Skeletal muscle satellite cell (primary cell): ENCODE measurements around the gene LGALS1. TPM values are rescaled to one million over a fixed set of nuclear protein-coding genes. Genes with fewer than 3 reads are reported as not detected.
"Not testable (repeated sequence)": the region's sequence is repeated elsewhere in the genome, so short reads cannot be mapped to it uniquely, and the experiment has no call there.

Experiments
- H3K27me3 ChIP-seq: 2 replicates; pipeline ENCODE4 v1.7.0; 2013; ENCODE audit warnings: low read length; ENCODE audit not compliant: control insufficient read depth, insufficient read depth
- H3K36me3 ChIP-seq: 2 replicates; pipeline ENCODE4 v1.7.0; 2013; ENCODE audit warnings: mild to moderate bottlenecking, control low read depth, low read length; ENCODE audit not compliant: insufficient read depth
- H3K4me1 ChIP-seq: 2 replicates; pipeline ENCODE4 v1.7.0; 2013; ENCODE audit warnings: low read length; ENCODE audit not compliant: control insufficient read depth, insufficient read depth
- H3K4me2 ChIP-seq: 2 replicates; pipeline ENCODE4 v1.7.0; 2013; ENCODE audit warnings: mild to moderate bottlenecking, low read length
- H3K4me3 ChIP-seq: 2 replicates; pipeline ENCODE4 v1.7.0; 2013; ENCODE audit warnings: low read length
- H3K9ac ChIP-seq: 2 replicates; pipeline ENCODE4 v1.7.0; 2013; ENCODE audit warnings: mild to moderate bottlenecking, low read depth, low read length, moderate library complexity
- H3K9me3 ChIP-seq: replicated peaks from 2 replicates; pipeline ENCODE4 v1.7.0; 2013; ENCODE audit warnings: mild to moderate bottlenecking, control low read depth, low read length
- small RNA-seq: library from RNA; depleted of rRNA; stranded (forward); fragments of <200 nt; gene quantifications from one replicate; pipeline ENCODE3, GENCODE V24; 2012

LGALS1 gene

DNA sequence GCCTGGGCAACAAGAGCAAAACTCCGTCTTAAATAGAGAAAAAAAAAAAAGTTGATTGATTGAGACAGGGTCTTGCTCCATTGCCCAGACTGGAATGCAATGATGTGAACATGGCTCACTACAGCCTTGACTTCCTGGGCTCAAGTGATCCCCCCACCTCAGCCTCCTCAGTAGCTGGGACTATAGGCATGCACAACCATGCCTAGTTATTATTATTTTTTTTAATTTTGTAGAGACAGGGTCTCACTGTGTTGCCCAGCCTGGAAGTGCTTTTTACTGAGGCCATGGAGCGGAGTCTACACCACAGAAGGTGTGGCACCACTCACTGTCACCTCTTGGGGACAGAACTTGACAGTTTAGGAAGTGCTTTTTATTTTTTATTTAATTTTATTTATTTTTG is 39.2 kb downstream of the LGALS1 start:
- Histone ChIP-seq H3K36me3 (no peaks in the 10 kb centered on the region), H3K9ac (no peak overlapping the region), H3K4me2 (no peak overlapping the region), H3K27me3 (no peaks in the 10 kb centered on the region), H3K4me1 (no peaks in the 10 kb centered on the region), H3K4me3 (no peak overlapping the region), H3K9me3 (no peaks in the 10 kb centered on the region)

DNA sequence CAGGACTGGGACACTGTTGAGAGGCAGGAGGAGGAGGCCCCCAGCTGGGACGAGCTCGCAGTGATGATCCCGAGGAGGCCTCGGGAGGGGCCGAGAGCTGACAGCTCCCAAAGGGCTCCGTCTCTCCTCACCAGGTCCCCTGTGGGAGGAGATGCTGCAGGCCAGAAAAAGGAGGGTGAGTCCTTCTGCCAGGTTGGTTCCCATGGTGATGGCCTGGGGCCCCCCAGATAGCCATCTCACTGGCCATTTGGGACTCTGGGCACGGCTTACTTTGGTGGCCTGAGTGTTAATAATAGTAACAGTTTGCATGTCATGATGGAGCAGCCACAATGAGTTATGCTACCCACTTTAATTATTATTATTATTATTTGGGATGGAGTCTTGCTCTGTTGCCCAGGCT is 40.3 kb downstream of the LGALS1 start:
- H3K4me3 ChIP-seq: no peak overlapping the region
- H3K9ac ChIP-seq: no peak overlapping the region
- no peaks in the 10 kb centered on the region for H3K4me1 ChIP-seq
- no peaks in the 10 kb centered on the region for H3K36me3 ChIP-seq
- H3K27me3 ChIP-seq: no peaks in the 10 kb centered on the region
- no peak overlapping the region for H3K4me2 ChIP-seq
- no peaks in the 10 kb centered on the region for H3K9me3 ChIP-seq

DNA sequence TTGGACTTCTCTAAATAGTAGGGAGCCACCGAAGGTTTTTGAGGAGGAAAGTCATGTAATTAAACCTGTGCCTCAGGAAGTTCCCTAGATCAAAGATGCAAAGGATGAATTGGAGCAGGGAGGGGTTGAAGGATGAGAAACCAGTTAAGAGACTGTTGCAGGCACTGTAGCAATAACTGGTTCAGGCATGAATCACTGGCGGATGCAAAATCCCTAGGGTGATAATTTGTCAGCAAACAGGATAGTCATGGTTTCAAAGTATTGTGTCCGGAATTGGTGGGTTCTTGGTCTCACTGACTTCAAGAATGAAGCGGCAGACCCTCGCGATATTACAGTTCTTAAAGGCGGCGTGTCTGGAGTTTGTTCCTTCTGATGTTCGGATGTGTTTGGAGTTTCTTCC is 41.3 kb downstream of the LGALS1 start:
- Histone ChIP-seq H3K4me3 (no peak overlapping the region), H3K36me3 (no peaks in the 10 kb centered on the region), H3K9me3 (no peaks in the 10 kb centered on the region), H3K4me1 (no peaks in the 10 kb centered on the region), H3K27me3 (no peaks in the 10 kb centered on the region), H3K9ac (no peak overlapping the region), H3K4me2 (no peak overlapping the region)

DNA sequence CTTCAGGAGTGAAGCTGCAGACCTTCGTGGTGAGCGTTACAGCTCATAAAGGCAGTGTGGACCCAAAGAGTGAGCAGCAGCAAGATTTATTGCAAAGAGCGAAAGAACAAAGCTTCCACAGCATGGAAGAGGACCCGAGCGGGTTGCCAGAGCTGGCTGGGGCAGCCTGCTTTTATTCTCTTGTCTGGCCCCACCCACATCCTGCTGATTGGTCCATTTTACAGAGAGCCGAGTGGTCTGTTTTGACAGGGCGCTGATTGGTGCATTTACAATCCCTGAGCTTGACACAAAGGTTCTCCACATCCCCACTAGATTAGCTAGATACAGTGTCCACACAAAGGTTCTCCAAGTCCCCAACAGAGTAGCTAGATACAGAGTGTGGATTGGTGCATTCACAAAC is 41.8 kb downstream of the LGALS1 start:
- not testable (repeated sequence) for H3K9ac ChIP-seq, H3K9me3 ChIP-seq, H3K36me3 ChIP-seq, H3K27me3 ChIP-seq, H3K4me1 ChIP-seq, H3K4me3 ChIP-seq, H3K4me2 ChIP-seq

DNA sequence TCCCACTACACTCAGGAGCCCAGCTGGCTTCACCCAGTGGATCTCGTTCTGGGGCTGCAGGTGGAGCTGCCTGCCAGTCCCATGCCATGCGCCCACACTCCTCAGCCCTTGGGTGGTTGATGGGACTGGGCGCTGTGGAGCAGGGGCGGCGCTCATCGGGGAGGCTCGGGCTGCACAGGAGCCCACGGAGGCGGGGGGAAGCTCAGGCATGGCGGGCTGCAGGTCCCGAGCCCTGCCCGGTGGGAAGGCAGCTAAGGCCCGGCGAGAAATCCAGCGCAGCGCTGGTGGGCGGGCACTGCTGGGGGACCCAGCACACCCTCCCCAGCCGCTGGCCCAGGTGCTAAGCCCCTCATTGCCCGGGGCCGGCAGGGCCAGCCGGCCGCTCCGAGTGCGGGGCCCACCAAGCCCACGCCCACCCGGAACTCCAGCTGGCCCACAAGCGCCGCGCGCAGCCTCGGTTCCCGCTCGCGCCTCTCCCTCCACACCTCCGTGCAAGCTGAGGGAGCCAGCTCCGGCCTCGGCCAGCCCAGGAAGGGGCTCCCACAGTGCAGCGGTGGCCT is 42.4 kb downstream of the LGALS1 start:
- H3K36me3 ChIP-seq, H3K9ac ChIP-seq, H3K4me3 ChIP-seq, H3K9me3 ChIP-seq, H3K4me1 ChIP-seq, H3K4me2 ChIP-seq, H3K27me3 ChIP-seq: not testable (repeated sequence)

DNA sequence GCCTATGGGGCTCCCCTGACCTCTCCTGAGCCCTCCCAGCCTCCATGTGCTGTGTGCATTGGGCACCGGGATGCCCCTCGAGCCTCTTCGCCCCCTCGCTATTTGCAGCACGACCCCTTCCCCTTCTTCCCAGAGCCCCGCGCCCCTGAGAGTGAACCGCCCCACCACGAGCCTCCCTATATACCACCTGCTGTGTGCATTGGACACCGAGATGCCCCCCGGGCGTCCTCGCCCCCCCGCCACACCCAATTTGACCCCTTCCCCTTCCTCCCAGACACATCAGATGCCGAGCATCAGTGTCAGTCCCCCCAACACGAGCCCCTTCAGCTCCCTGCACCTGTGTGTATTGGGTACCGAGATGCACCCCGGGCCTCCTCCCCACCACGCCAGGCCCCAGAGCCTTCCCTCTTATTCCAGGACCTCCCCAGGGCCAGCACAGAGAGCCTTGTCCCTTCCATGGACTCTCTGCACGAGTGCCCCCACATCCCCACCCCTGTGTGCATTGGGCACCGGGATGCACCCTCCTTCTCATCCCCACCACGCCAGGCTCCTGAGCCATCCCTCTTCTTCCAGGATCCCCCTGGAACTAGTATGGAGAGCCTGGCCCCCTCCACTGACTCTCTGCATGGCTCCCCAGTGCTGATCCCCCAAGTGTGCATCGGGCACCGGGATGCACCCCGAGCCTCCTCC is 50.3 kb downstream of the LGALS1 start:
- H3K9me3 ChIP-seq: no peaks in the 10 kb centered on the region
- no peak overlapping the region for H3K4me2 ChIP-seq
- H3K36me3 ChIP-seq: no peaks in the 10 kb centered on the region
- H3K4me3 ChIP-seq: no peak overlapping the region
- no peak overlapping the region for H3K9ac ChIP-seq
- H3K27me3 ChIP-seq: no peaks in the 10 kb centered on the region
- H3K4me1 ChIP-seq: peaks cover 4% of the 10 kb centered on the region

DNA sequence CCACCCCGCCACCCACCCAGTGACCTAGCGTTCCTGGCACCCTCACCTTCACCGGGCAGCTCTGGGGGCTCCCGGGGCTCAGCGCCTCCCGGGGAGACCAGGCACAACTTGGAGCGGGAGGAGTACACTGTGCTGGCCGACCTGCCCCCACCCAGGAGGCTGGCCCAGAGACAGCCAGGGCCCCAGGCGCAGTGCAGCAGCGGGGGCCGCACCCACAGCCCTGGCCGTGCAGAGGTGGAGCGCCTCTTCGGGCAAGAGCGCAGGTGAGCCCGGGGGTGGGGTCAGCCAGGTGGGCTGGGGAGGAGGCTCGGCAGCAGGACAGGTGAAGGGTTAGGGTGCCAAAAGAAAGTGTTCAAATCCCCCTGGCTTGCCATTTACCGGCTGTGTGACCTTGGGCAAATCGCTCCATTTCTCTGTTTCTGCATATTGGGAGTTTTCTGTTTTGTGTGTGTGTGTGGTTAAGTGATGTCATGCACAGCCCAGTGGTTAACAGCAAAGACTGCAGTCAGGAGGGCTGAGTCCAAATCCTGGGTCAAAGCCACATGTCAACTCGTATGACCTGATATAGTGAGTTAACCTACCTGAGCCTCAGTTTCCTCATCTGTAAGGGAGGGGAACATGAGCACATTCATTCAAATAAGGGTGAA is 50.9 kb downstream of the LGALS1 start:
- Histone ChIP-seq H3K4me3 (no peak overlapping the region), H3K4me2 (no peak overlapping the region), H3K4me1 (peaks cover 4% of the 10 kb centered on the region), H3K36me3 (no peaks in the 10 kb centered on the region), H3K9ac (no peak overlapping the region), H3K27me3 (no peaks in the 10 kb centered on the region), H3K9me3 (no peaks in the 10 kb centered on the region)

DNA sequence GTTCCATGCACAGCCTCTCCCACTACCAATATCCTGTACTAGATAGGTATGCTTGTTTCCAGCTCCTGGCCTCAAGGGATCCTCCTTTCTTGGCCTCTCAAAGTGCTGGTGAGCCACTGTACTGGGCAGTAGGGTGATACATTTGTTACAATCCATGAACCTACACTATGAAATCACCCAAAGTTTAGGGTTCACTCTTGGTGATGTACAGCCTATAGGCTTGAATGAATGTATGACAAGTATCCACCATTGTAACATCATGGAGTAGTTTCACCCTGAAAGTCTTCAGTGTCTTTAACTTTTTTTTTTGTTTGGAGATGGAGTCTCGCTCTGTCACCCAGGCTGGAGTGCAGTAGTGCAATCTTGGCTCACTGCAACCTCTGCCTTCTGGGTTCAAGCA is 53.2 kb downstream of the LGALS1 start:
- H3K9ac ChIP-seq: no peak overlapping the region
- no peaks in the 10 kb centered on the region for H3K9me3 ChIP-seq
- no peaks in the 10 kb centered on the region for H3K36me3 ChIP-seq
- no peak overlapping the region for H3K4me3 ChIP-seq
- no peak overlapping the region for H3K4me2 ChIP-seq
- peaks cover 4% of the 10 kb centered on the region for H3K4me1 ChIP-seq
- H3K27me3 ChIP-seq: no peaks in the 10 kb centered on the region

Small RNAs within 50 kb of the gene (small RNA-seq; reads per million reads assigned to genes)
- not detected for gene RN7SL385P
